Tibial nerve (tissue), 4 donors: ENCODE results near the gene ZNFX1. TPM values are rescaled to one million over a fixed set of nuclear protein-coding genes. Genes with fewer than 3 reads are reported as not detected.

Experiments used
- DNase-seq, 2 donors: peaks; one replicate each; pipeline ENCODE4 v3.0.0-alpha.2; 2019; ENCODE audit warnings: low spot score in 2 of 2
- H3K27ac ChIP-seq, 4 donors: fragments of 200-600 bp; sonication (generic) in 3 of 4; one replicate each; pipeline ENCODE4 v1.5.1; 2017 to 2019; ENCODE audit warnings: mild to moderate bottlenecking in 1 of 4
- H3K27me3 ChIP-seq, 2 donors: fragments of 200-600 bp; sonication (generic) in 1 of 2; one replicate each; pipeline versions ENCODE4 v1.5.1 to v1.6.0; 2017 to 2019
- H3K36me3 ChIP-seq, 3 donors: fragments of 200-600 bp; sonication (generic); one replicate each; pipeline ENCODE4 v1.5.1; 2018 to 2019
- H3K4me1 ChIP-seq, 4 donors: fragments of 200-600 bp; sonication (generic) in 3 of 4; one replicate each; pipeline ENCODE4 v1.5.1; 2017 to 2019
- H3K4me3 ChIP-seq, 4 donors: fragments of 200-600 bp; sonication (generic) in 3 of 4; one replicate each; pipeline ENCODE4 v1.5.1; 2017 to 2019; ENCODE audit warnings: mild to moderate bottlenecking in 1 of 4, moderate library complexity in 1 of 4
- H3K9me3 ChIP-seq, 4 donors: fragments of 200-600 bp; sonication (generic) in 3 of 4; one replicate each; pipeline ENCODE4 v1.5.1; 2017 to 2019
- EP300 ChIP-seq, 2 donors: sonication (generic); formaldehyde crosslinking; IDR thresholded peaks; one replicate each; pipeline ENCODE4 v1.6.1; 2017; ENCODE audit warnings: antibody characterized with exemption in 2 of 2, mild to moderate bottlenecking in 1 of 2
- POLR2A ChIP-seq, 2 donors: fragments of 450-650 bp; IDR thresholded peaks; one replicate each; pipeline ENCODE4 v1.6.1; 2017; ENCODE audit warnings: antibody characterized with exemption in 2 of 2, mild to moderate bottlenecking in 2 of 2, moderate library complexity in 2 of 2
- WGBS, 2 donors: methylation state at CpG; one replicate each; pipeline ENCODE4 v1.1.5; 2018; 5-methylcytosine and 5-hydroxymethylcytosine counted together
- total RNA-seq, 4 donors: library from RNA; depleted of rRNA; stranded (reverse); fragments of >200 nt; gene quantifications; one replicate each; pipeline ENCODE4 v1.1.0, GENCODE V29; 2016
- TF ChIP-seq, protein P1 (sequence below), 5 experiments: fragments of 200-600 bp in 3 of 5; fragments of 450-650 bp in 2 of 5; sonication (generic) in 3 of 5; IDR thresholded peaks; one replicate each; pipeline ENCODE4 v1.5.1; 2016 to 2019; ENCODE audit warnings: antibody characterized with exemption in 5 of 5, mild to moderate bottlenecking in 3 of 5, moderate library complexity in 2 of 5

The ZNFX1 gene
- total RNA-seq, 4 donors from 2014 or later: 35.0 to 45.2 (median 39.1) TPM

DNA sequence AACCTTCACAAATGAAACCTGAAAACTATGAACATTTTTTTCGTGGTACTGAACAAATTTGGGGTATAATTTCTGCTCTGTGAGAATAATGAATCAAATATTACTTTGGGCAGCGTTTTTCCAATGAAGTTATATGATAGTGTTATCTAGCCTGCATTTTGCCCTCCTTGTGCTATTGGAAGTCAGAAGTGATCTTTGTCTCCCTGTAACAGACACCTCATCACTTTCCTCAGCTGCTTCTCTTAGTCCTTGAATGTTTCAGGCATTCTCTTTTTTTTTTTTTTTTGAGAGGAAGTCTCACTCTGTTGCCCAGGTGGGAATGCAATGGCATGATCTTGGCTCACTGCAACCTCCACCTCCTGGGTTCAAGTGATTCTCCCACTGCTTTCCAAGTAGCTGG lies 48.5 kb downstream of the ZNFX1 start:
- H3K9me3 ChIP-seq: no peaks in the 10 kb centered on the region
- H3K36me3 ChIP-seq: peaks cover 5 to 95% (median 27%) of the 10 kb centered on the region in 3 donors
- DNase-seq: no peak
- H3K27ac ChIP-seq: no peak overlapping the region
- H3K27me3 ChIP-seq: no peaks in the 10 kb centered on the region
- TF ChIP-seq, protein P1, sequence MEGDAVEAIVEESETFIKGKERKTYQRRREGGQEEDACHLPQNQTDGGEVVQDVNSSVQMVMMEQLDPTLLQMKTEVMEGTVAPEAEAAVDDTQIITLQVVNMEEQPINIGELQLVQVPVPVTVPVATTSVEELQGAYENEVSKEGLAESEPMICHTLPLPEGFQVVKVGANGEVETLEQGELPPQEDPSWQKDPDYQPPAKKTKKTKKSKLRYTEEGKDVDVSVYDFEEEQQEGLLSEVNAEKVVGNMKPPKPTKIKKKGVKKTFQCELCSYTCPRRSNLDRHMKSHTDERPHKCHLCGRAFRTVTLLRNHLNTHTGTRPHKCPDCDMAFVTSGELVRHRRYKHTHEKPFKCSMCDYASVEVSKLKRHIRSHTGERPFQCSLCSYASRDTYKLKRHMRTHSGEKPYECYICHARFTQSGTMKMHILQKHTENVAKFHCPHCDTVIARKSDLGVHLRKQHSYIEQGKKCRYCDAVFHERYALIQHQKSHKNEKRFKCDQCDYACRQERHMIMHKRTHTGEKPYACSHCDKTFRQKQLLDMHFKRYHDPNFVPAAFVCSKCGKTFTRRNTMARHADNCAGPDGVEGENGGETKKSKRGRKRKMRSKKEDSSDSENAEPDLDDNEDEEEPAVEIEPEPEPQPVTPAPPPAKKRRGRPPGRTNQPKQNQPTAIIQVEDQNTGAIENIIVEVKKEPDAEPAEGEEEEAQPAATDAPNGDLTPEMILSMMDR (IDR thresholded peaks at IDR 0.05): no peak
- TF ChIP-seq POLR2A (IDR thresholded peaks at IDR 0.05) (no peak), EP300 (IDR thresholded peaks at IDR 0.05) (no peak)
- no peak overlapping the region for H3K4me3 ChIP-seq
- WGBS, 2 donors: 92 to 93% methylated on average over 2 of the region's 2 CpGs
- no peaks in the 10 kb centered on the region for H3K4me1 ChIP-seq

DNA sequence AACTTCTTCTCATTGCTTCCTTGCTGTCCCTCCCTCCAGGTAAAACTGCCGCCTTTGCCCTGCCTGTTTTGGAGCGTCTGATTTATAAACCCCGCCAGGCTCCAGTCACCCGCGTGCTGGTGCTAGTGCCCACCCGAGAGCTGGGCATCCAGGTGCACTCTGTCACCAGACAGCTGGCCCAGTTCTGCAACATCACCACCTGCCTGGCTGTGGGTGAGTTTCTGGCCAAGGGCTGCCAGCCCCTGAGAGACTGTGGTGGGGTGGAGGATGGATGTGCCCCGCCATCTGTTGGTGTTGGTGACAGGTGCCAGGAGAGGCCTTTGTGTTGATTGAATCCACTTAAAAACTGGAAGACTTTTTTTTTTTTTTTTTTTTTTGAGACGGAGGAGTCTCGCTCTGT lies 49.2 kb downstream of the ZNFX1 start:
- H3K27ac ChIP-seq: no peak overlapping the region
- DNase-seq: no peak
- H3K36me3 ChIP-seq: peaks cover 5 to 95% (median 27%) of the 10 kb centered on the region in 3 donors
- H3K4me3 ChIP-seq: no peak overlapping the region
- H3K4me1 ChIP-seq: no peaks in the 10 kb centered on the region
- TF ChIP-seq, protein P1 (IDR thresholded peaks at IDR 0.05): no peak
- TF ChIP-seq EP300 (IDR thresholded peaks at IDR 0.05) (no peak), POLR2A (IDR thresholded peaks at IDR 0.05) (no peak)
- no peaks in the 10 kb centered on the region for H3K27me3 ChIP-seq
- no peaks in the 10 kb centered on the region for H3K9me3 ChIP-seq
- WGBS, 2 donors: 92 to 96% methylated on average over 9 of the region's 9 CpGs

DNA sequence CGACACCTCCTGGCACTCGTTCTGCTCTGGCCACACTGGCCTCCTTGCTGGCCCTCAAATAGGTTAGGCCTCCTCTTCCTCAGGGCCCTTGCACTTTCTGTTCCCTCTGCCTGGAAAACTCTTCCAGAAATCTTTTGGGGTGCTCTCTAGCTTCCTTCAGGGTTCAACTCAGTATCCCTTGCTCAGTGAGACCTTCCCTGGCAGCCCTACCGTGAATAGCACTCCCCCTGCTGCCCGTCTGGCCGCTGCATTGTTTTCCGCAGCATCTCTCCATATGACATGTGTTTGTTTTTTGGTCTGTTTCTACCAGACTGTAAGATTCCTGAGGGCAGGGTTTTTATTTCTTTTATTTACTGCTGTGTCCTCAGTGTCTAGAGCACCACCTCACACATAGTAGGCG lies 52.0 kb downstream of the ZNFX1 start:
- H3K36me3 ChIP-seq: peaks cover 0 to 97% (median 47%) of the 10 kb centered on the region in 3 donors

DNA sequence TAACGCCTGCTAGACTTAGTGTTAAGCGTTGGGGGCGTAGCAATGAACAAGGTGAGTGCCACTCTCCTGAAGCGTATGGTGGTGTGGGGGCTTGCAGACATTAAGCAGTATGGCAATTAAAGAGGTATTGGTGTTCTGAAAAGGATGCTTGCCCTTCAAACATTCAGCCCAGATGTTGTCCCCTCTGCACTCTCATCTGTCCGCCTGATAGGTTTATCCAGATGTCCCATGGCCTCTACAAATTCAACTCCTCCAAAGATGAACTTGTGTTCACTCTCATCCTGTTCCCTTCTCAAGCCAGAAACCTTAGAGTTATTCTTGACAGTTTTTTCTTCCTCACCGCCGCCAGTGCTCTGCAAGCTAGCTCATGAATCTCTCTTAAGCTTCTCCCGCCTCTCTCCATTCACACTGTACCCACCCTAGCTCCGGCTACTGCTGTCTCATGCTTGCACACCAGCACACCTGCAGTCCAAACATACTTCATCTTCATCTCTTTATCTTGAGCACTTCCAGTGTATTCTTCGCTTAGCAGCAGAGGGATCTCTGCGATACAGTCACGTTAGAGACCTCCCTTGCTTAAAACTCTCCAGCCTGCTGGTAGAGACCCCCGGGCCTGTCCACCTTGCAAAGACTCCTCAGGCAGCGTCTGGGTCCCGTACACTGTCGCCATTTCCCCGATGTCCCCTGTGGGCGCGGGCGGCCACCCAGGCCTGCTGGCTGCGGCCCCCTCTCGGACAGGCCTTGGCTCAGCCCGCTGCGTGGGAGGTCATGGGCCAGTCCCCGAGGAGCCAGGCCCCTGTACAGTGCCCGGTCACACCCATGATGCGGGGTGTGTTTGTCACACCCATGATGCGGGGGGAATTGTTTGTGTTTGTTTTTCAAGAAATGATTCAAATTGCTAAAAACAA lies 57.7 kb downstream of the ZNFX1 start:
- no peak for DNase-seq
- Histone ChIP-seq H3K4me1 (peaks cover 0 to 15% (median 9%) of the 10 kb centered on the region in 4 donors), H3K27ac (peak overlapping the region; percentile 76 to 94 (median 88)), H3K9me3 (no peaks in the 10 kb centered on the region), H3K4me3 (peak overlapping the region; percentile 64 to 83 (median 78)), H3K27me3 (no peaks in the 10 kb centered on the region), H3K36me3 (peaks cover 0 to 42% (median 32%) of the 10 kb centered on the region in 3 donors)
- 70 to 75% methylated on average over 28 of the region's 28 CpGs for WGBS, 2 donors
- TF ChIP-seq POLR2A (IDR thresholded peaks at IDR 0.05) (no peak), EP300 (IDR thresholded peaks at IDR 0.05) (no peak)
- TF ChIP-seq, protein P1 (IDR thresholded peaks at IDR 0.05): no peak

More for the DNA sequence above, 52.0 kb downstream of the ZNFX1 start:
- TF ChIP-seq, protein P1 (IDR thresholded peaks at IDR 0.05): no peak
- TF ChIP-seq POLR2A (IDR thresholded peaks at IDR 0.05) (no peak), EP300 (IDR thresholded peaks at IDR 0.05) (no peak)
- Histone ChIP-seq H3K9me3 (no peaks in the 10 kb centered on the region), H3K27me3 (no peaks in the 10 kb centered on the region), H3K27ac (no peak overlapping the region), H3K4me3 (no peak overlapping the region), H3K4me1 (peaks cover 0 to under 1% (median 0%) of the 10 kb centered on the region in 4 donors)
- 91 to 94% methylated on average over 7 of the region's 7 CpGs for WGBS, 2 donors
- no peak for DNase-seq
